ENCODE results near the gene MRPS34. TPM values are rescaled to one million over a fixed set of nuclear protein-coding genes. Genes with fewer than 3 reads are reported as not detected.

Gene MRPS34
- total and polyA plus RNA-seq, 4 donors: 42.4 to 100 (median 58.7) TPM

GRCh38 chr16:1726661-1727502, 46.1 kb downstream of the MRPS34 start:
- Histone ChIP-seq H3K36me3 (ENCODE audit: control insufficient read depth in 4 of 4, insufficient read depth in 3 of 4, low read depth in 1 of 4, low read length in 3 of 4) (peaks cover 0 to 41% (median 16%) of the 10 kb centered on the region in 4 donors), H3K9me3 (ENCODE audit: control insufficient read depth in 4 of 4, low read length in 3 of 4) (no peaks in the 10 kb centered on the region), H3K27me3 (ENCODE audit: control insufficient read depth in 4 of 4, insufficient read depth in 4 of 4, low read length in 3 of 4) (no peaks in the 10 kb centered on the region), H3K9ac (ENCODE audit: low read depth in 1 of 2, low read length in 2 of 2) (no peak overlapping the region), H3K4me3 (ENCODE audit: low read depth in 1 of 3, low read length in 3 of 3) (no peak overlapping the region), H3K4me1 (ENCODE audit: control insufficient read depth in 4 of 4, insufficient read depth in 4 of 4, low read length in 3 of 4) (peaks cover 0 to 3% (median under 1%) of the 10 kb centered on the region in 4 donors), H3K27ac (ENCODE audit: low read depth in 1 of 2, low read length in 2 of 2) (no peak overlapping the region)
- no peak for DNase-seq (ENCODE audit: low spot score)
- WGBS: 96% methylated on average over 32 of the region's 32 CpGs
- TF ChIP-seq JUND (IDR thresholded peaks at IDR 0.05) (no peak), FOXA2 (IDR thresholded peaks at IDR 0.05) (no peak), RXRA (IDR thresholded peaks at IDR 0.05) (no peak), GABPA (IDR thresholded peaks at IDR 0.05 in 1 of 2, conservative IDR thresholded peaks at IDR 0.05 in 1 of 2) (no peak), HNF4A (conservative IDR thresholded peaks at IDR 0.05) (no peak), YY1 (IDR thresholded peaks at IDR 0.05) (no peak), SP1 (IDR thresholded peaks at IDR 0.05) (no peak), MAX (IDR thresholded peaks at IDR 0.05) (no peak), NR2F2 (IDR thresholded peaks at IDR 0.05) (no peak), ZBTB33 (IDR thresholded peaks at IDR 0.05) (no peak), EGR1 (IDR thresholded peaks at IDR 0.05; ENCODE audit: low read depth in 2 of 2) (no peak), RAD21 (IDR thresholded peaks at IDR 0.05) (no peak), FOXA1 (IDR thresholded peaks at IDR 0.05) (no peak), TAF1 (conservative IDR thresholded peaks at IDR 0.05) (no peak)

GRCh38 chr16:1724491-1724890, 48.4 kb downstream of the MRPS34 start:
- Histone ChIP-seq H3K4me1 (ENCODE audit: control insufficient read depth in 4 of 4, insufficient read depth in 4 of 4, low read length in 3 of 4) (peaks cover 2 to 7% (median 3%) of the 10 kb centered on the region in 4 donors), H3K36me3 (ENCODE audit: control insufficient read depth in 4 of 4, insufficient read depth in 3 of 4, low read depth in 1 of 4, low read length in 3 of 4) (peaks cover 0 to 32% (median 13%) of the 10 kb centered on the region in 4 donors)
- WGBS: 96% methylated on average over 12 of the region's 12 CpGs

More at GRCh38 chr16:1724491-1724890, 48.4 kb downstream of the MRPS34 start:
- Histone ChIP-seq H3K9ac (ENCODE audit: low read depth in 1 of 2, low read length in 2 of 2) (no peak overlapping the region), H3K27me3 (ENCODE audit: control insufficient read depth in 4 of 4, insufficient read depth in 4 of 4, low read length in 3 of 4) (no peaks in the 10 kb centered on the region), H3K9me3 (ENCODE audit: control insufficient read depth in 4 of 4, low read length in 3 of 4) (no peaks in the 10 kb centered on the region), H3K4me3 (ENCODE audit: low read depth in 1 of 3, low read length in 3 of 3) (no peak overlapping the region), H3K27ac (ENCODE audit: low read depth in 1 of 2, low read length in 2 of 2) (no peak overlapping the region)
- TF ChIP-seq ATF3 (IDR thresholded peaks at IDR 0.05) (no peak), REST (IDR thresholded peaks at IDR 0.05) (no peak)
- DNase-seq (ENCODE audit: low spot score): no peak

All from liver (tissue), 9 donors.